Naive thymus-derived CD8-positive, alpha-beta T cell (primary cell): Measurements from ENCODE around the gene CNTLN. TPM values are rescaled to one million over a fixed set of nuclear protein-coding genes. Genes with fewer than 3 reads are reported as not detected.
"Not testable (repeated sequence)": the region's sequence is repeated elsewhere in the genome, so short reads cannot be mapped to it uniquely, and the experiment has no call there.

ENCODE experiments used
- ATAC-seq, 2 donors: fragments of 150-1000 bp; cut with Tn5 transposase in 1 of 2; sonication (Bioruptor Pico), chemical (Tn5 transposase) in 1 of 2; 1 replicate in 1 of 2; 2 replicates in 1 of 2; pipeline ENCODE4 v1.10.0; 2021; ENCODE audit warnings: mild to moderate bottlenecking in 2 of 2, moderate library complexity in 2 of 2
- POLR2A ChIA-PET: fragments of 350-600 bp; sonication (Branson Sonifier 250); formaldehyde crosslinking; loops from one replicate; lab custom pipeline; 2021; ENCODE audit warnings: antibody characterized with exemption; lab: Charles Lee
- DNase-seq, 10 donors: peaks; one replicate each; pipeline versions ENCODE4 v3.0.0 to v3.0.0-alpha.2; 2020 to 2022
- H3K27ac Mint-ChIP-seq, 10 donors: one replicate each; pipeline ENCODE4 v1.8.0; 2020 to 2022; ENCODE audit warnings: mild to moderate bottlenecking in 10 of 10, mixed read lengths in 10 of 10, moderate library complexity in 4 of 10, inconsistent platforms in 1 of 10
- H3K27me3 Mint-ChIP-seq, 5 donors: one replicate each; pipeline ENCODE4 v1.8.0; 2021 to 2022; ENCODE audit warnings: mixed read lengths in 5 of 5
- H3K36me3 Mint-ChIP-seq, 3 donors: one replicate each; pipeline ENCODE4 v1.8.0; 2020 to 2022; ENCODE audit warnings: mixed read lengths in 3 of 3, mild to moderate bottlenecking in 2 of 3, inconsistent platforms in 1 of 3
- H3K4me1 Mint-ChIP-seq, 4 donors: one replicate each; pipeline ENCODE4 v1.8.0; 2021 to 2022; ENCODE audit warnings: mixed read lengths in 4 of 4
- H3K4me3 Mint-ChIP-seq, 10 donors: one replicate each; pipeline ENCODE4 v1.8.0; 2020 to 2022; ENCODE audit warnings: mild to moderate bottlenecking in 10 of 10, mixed read lengths in 10 of 10, moderate library complexity in 6 of 10, inconsistent platforms in 1 of 10
- H3K9me3 Mint-ChIP-seq, 9 donors: one replicate each; pipeline ENCODE4 v1.8.0; 2020 to 2022; ENCODE audit warnings: mixed read lengths in 9 of 9, mild to moderate bottlenecking in 3 of 9, inconsistent platforms in 1 of 9, moderate library complexity in 1 of 9
- polyA plus RNA-seq, 3 donors: library from polyadenylated mRNA; unstranded; fragments of 300-500 nt; fragmentation: Illumina TruSeq; gene quantifications; one replicate each; pipeline ENCODE4 v1.2.3, GENCODE V29; 2021
- total RNA-seq, 8 experiments: library from RNA in 2 of 8; stranded (reverse) in 2 of 8; gene quantifications; one replicate each; pipeline ENCODE4 v1.2.3 and lab custom pipeline; 2021 to 2026

CNTLN gene
- total and polyA plus RNA-seq, 5 experiments from 2014 or later = not detected

- H3K36me3 Mint-ChIP-seq, H3K27ac Mint-ChIP-seq, H3K4me1 Mint-ChIP-seq, POLR2A ChIA-PET, DNase-seq, ATAC-seq, H3K4me3 Mint-ChIP-seq, H3K27me3 Mint-ChIP-seq: not testable (repeated sequence)
- peaks cover 0 to 12% (median 0%) of the 10 kb centered on the region in 9 donors for H3K9me3 Mint-ChIP-seq
Observed at GRCh38 chr9:17397166-17397728, 262.4 kb downstream of the CNTLN start.

GRCh38 chr9:17398350-17398749 lies 263.5 kb downstream of the CNTLN start:
- Mint-ChIP-seq H3K27me3 (no peaks in the 10 kb centered on the region), H3K4me3 (no peak overlapping the region), H3K36me3 (no peaks in the 10 kb centered on the region), H3K4me1 (no peaks in the 10 kb centered on the region), H3K27ac (no peak overlapping the region), H3K9me3 (peaks cover 0 to 12% (median under 1%) of the 10 kb centered on the region in 9 donors)
- ATAC-seq (no peak), DNase-seq (no peak)
- POLR2A ChIA-PET = no interaction called here

GRCh38 chr9:17401858-17402257 lies 267.0 kb downstream of the CNTLN start:
- no peak for ATAC-seq
- Mint-ChIP-seq H3K9me3 (peaks cover 0 to 6% (median 2%) of the 10 kb centered on the region in 9 donors), H3K4me1 (no peaks in the 10 kb centered on the region), H3K27ac (no peak overlapping the region), H3K4me3 (no peak overlapping the region), H3K36me3 (no peaks in the 10 kb centered on the region), H3K27me3 (no peaks in the 10 kb centered on the region)
- DNase-seq = no peak
- POLR2A ChIA-PET = no interaction called here

GRCh38 chr9:17402309-17402708 lies 267.5 kb downstream of the CNTLN start:
- no peak overlapping the region for H3K4me3 Mint-ChIP-seq
- POLR2A ChIA-PET = no interaction called here

GRCh38 chr9:17403539-17403938 lies 268.7 kb downstream of the CNTLN start:
- no peak overlapping the region for H3K27ac Mint-ChIP-seq
- peaks cover 0 to 6% (median 0%) of the 10 kb centered on the region in 9 donors for H3K9me3 Mint-ChIP-seq
- no peak overlapping the region for H3K4me3 Mint-ChIP-seq
- ATAC-seq = no peak
- DNase-seq = no peak
- H3K4me1 Mint-ChIP-seq = no peaks in the 10 kb centered on the region
- POLR2A ChIA-PET = no interaction called here
- no peaks in the 10 kb centered on the region for H3K27me3 Mint-ChIP-seq
- no peaks in the 10 kb centered on the region for H3K36me3 Mint-ChIP-seq

More at GRCh38 chr9:17402309-17402708, 267.5 kb downstream of the CNTLN start:
- Mint-ChIP-seq H3K9me3 (peaks cover 0 to 6% (median 0%) of the 10 kb centered on the region in 9 donors), H3K27ac (no peak overlapping the region), H3K27me3 (no peaks in the 10 kb centered on the region), H3K4me1 (no peaks in the 10 kb centered on the region), H3K36me3 (no peaks in the 10 kb centered on the region)
- ATAC-seq (no peak), DNase-seq (no peak)

GRCh38 chr9:17414986-17415385 lies 280.1 kb downstream of the CNTLN start:
- ATAC-seq (no peak), DNase-seq (no peak)
- H3K4me1 Mint-ChIP-seq = no peaks in the 10 kb centered on the region
- H3K27ac Mint-ChIP-seq = no peak overlapping the region
- no peaks in the 10 kb centered on the region for H3K27me3 Mint-ChIP-seq
- POLR2A ChIA-PET = no interaction called here
- H3K4me3 Mint-ChIP-seq = no peak overlapping the region
- no peaks in the 10 kb centered on the region for H3K9me3 Mint-ChIP-seq
- H3K36me3 Mint-ChIP-seq = no peaks in the 10 kb centered on the region

GRCh38 chr9:17422994-17423680 lies 288.3 kb downstream of the CNTLN start:
- DNase-seq (no peak), ATAC-seq (no peak)
- Mint-ChIP-seq H3K4me1 (no peaks in the 10 kb centered on the region), H3K9me3 (no peaks in the 10 kb centered on the region), H3K27ac (no peak overlapping the region), H3K27me3 (no peaks in the 10 kb centered on the region), H3K36me3 (no peaks in the 10 kb centered on the region), H3K4me3 (no peak overlapping the region)
- POLR2A ChIA-PET = no interaction called here

GRCh38 chr9:17423681-17424011 lies 288.8 kb downstream of the CNTLN start:
- no peak for ATAC-seq

GRCh38 chr9:17425384-17425783 lies 290.5 kb downstream of the CNTLN start:
- DNase-seq = no peak
- ATAC-seq = no peak
- no peak overlapping the region for H3K4me3 Mint-ChIP-seq
- no peaks in the 10 kb centered on the region for H3K9me3 Mint-ChIP-seq
- H3K4me1 Mint-ChIP-seq = no peaks in the 10 kb centered on the region
- no peaks in the 10 kb centered on the region for H3K36me3 Mint-ChIP-seq
- no peak overlapping the region for H3K27ac Mint-ChIP-seq
- POLR2A ChIA-PET = no interaction called here
- no peaks in the 10 kb centered on the region for H3K27me3 Mint-ChIP-seq

More at GRCh38 chr9:17423681-17424011, 288.8 kb downstream of the CNTLN start:
- Mint-ChIP-seq H3K36me3 (no peaks in the 10 kb centered on the region), H3K27ac (no peak overlapping the region), H3K4me3 (no peak overlapping the region), H3K4me1 (no peaks in the 10 kb centered on the region), H3K9me3 (no peaks in the 10 kb centered on the region), H3K27me3 (no peaks in the 10 kb centered on the region)
- POLR2A ChIA-PET = no interaction called here
- DNase-seq = no peak

- H3K4me1 Mint-ChIP-seq = no peaks in the 10 kb centered on the region
- ATAC-seq = no peak
- no peak overlapping the region for H3K4me3 Mint-ChIP-seq
- H3K27ac Mint-ChIP-seq = no peak overlapping the region
- peaks cover 0 to 19% (median 2%) of the 10 kb centered on the region in 9 donors for H3K9me3 Mint-ChIP-seq
- POLR2A ChIA-PET = no interaction called here
- H3K36me3 Mint-ChIP-seq = no peaks in the 10 kb centered on the region
- H3K27me3 Mint-ChIP-seq = no peaks in the 10 kb centered on the region
- no peak for DNase-seq
Observed at GRCh38 chr9:17433526-17433925, 298.7 kb downstream of the CNTLN start.

- Mint-ChIP-seq H3K4me3 (no peak overlapping the region), H3K27me3 (peaks cover 0 to 2% (median 0%) of the 10 kb centered on the region in 5 donors), H3K9me3 (peaks cover 0 to 32% (median 9%) of the 10 kb centered on the region in 9 donors), H3K27ac (no peak overlapping the region), H3K36me3 (peaks cover 0 to 10% (median 2%) of the 10 kb centered on the region in 3 donors), H3K4me1 (no peaks in the 10 kb centered on the region)
- DNase-seq = no peak
- POLR2A ChIA-PET = no interaction called here
- no peak for ATAC-seq
Observed at GRCh38 chr9:17436854-17437253, 302.0 kb downstream of the CNTLN start.

GRCh38 chr9:17437813-17438212 lies 303.0 kb downstream of the CNTLN start:
- ATAC-seq (no peak), DNase-seq (no peak)
- Mint-ChIP-seq H3K4me3 (no peak overlapping the region), H3K36me3 (peaks cover 0 to 10% (median 2%) of the 10 kb centered on the region in 3 donors), H3K27ac (no peak overlapping the region), H3K9me3 (peaks cover 0 to 29% (median 9%) of the 10 kb centered on the region in 9 donors), H3K4me1 (no peaks in the 10 kb centered on the region), H3K27me3 (peaks cover 0 to 2% (median 0%) of the 10 kb centered on the region in 5 donors)
- POLR2A ChIA-PET = no interaction called here

GRCh38 chr9:17445126-17445525 lies 310.3 kb downstream of the CNTLN start:
- H3K9me3 Mint-ChIP-seq, H3K27me3 Mint-ChIP-seq, H3K4me3 Mint-ChIP-seq, H3K36me3 Mint-ChIP-seq, H3K4me1 Mint-ChIP-seq, DNase-seq, POLR2A ChIA-PET, H3K27ac Mint-ChIP-seq, ATAC-seq: not testable (repeated sequence)

- Mint-ChIP-seq H3K4me3 (no peak overlapping the region), H3K36me3 (no peaks in the 10 kb centered on the region), H3K27ac (no peak overlapping the region), H3K9me3 (no peaks in the 10 kb centered on the region), H3K27me3 (peaks cover 0 to 10% (median 0%) of the 10 kb centered on the region in 5 donors), H3K4me1 (no peaks in the 10 kb centered on the region)
- POLR2A ChIA-PET = no interaction called here
- ATAC-seq (no peak), DNase-seq (no peak)
Observed at GRCh38 chr9:17453751-17454150, 318.9 kb downstream of the CNTLN start.
